Loucy (cell line): Measurements from ENCODE around the gene AQP12A.

Source experiments
- H2AFZ ChIP-seq: fragments of 200-600 bp; sonication (generic); 2 replicates; pipeline ENCODE4 v1.6.0; 2016; ENCODE audit warnings: antibody characterized with exemption, mild to moderate bottlenecking, low read length, moderate library complexity
- H3F3A ChIP-seq: fragments of 200-600 bp; 2 replicates; pipeline ENCODE4 v1.6.0; 2016; ENCODE audit warnings: antibody characterized with exemption, low read depth, mild to moderate bottlenecking
- H3K27me3 ChIP-seq: fragments of 200-600 bp; sonication (generic); 2 replicates; pipeline ENCODE4 v1.6.1; 2014; ENCODE audit warnings: low read length, mild to moderate bottlenecking; ENCODE audit not compliant: insufficient read depth, poor library complexity, severe bottlenecking
- H3K36me3 ChIP-seq: fragments of 200-600 bp; sonication (generic); 2 replicates; pipeline ENCODE4 v1.6.1; 2016; ENCODE audit warnings: low read length; ENCODE audit not compliant: insufficient read depth
- H3K4me1 ChIP-seq: fragments of 200-600 bp; sonication (generic); 2 replicates; pipeline ENCODE4 v1.5.1; 2014; ENCODE audit warnings: low read length, mild to moderate bottlenecking; ENCODE audit not compliant: insufficient read depth, poor library complexity, severe bottlenecking
- H3K4me2 ChIP-seq: fragments of 200-600 bp; sonication (generic); 2 replicates; pipeline ENCODE4 v1.6.0; 2014; ENCODE audit warnings: antibody characterized with exemption, low read length, low read depth, mild to moderate bottlenecking; ENCODE audit not compliant: poor library complexity, severe bottlenecking
- H3K4me3 ChIP-seq: fragments of 200-600 bp; sonication (generic); 2 replicates; pipeline ENCODE4 v1.5.1; 2014; ENCODE audit warnings: low read length, mild to moderate bottlenecking, mixed read lengths; ENCODE audit not compliant: poor library complexity, severe bottlenecking
- H3K79me2 ChIP-seq: fragments of 200-600 bp; sonication (generic); 2 replicates; pipeline ENCODE4 v1.6.1; 2014; ENCODE audit warnings: low read length; ENCODE audit not compliant: insufficient read depth
- H3K9ac ChIP-seq: fragments of 200-600 bp; sonication (generic); 2 replicates; pipeline ENCODE4 v1.6.0; 2014; ENCODE audit warnings: mild to moderate bottlenecking, low read depth, low read length, moderate library complexity; ENCODE audit not compliant: poor library complexity, severe bottlenecking
- H3K9me2 ChIP-seq: fragments of 200-600 bp; sonication (generic); replicated peaks from 2 replicates; pipeline ENCODE4 v1.6.1; 2016; ENCODE audit warnings: low read depth, low read length, mixed read lengths
- H3K9me3 ChIP-seq: fragments of 200-600 bp; sonication (generic); 2 replicates; pipeline ENCODE4 v1.6.1; 2014; ENCODE audit warnings: mild to moderate bottlenecking, antibody characterized with exemption, low read length, low read depth; ENCODE audit not compliant: insufficient read depth
- H4K20me1 ChIP-seq: fragments of 200-600 bp; sonication (generic); 2 replicates; pipeline ENCODE4 v1.6.0; 2014; ENCODE audit warnings: antibody characterized with exemption, low read length, mild to moderate bottlenecking; ENCODE audit not compliant: insufficient read depth, poor library complexity, severe bottlenecking
- CTCF ChIP-seq: fragments of 200-600 bp; sonication (generic); conservative IDR thresholded peaks from 2 replicates; pipeline ENCODE4 v1.5.1; 2014; ENCODE audit warnings: mild to moderate bottlenecking, antibody characterized with exemption, low read length
- EZH2phosphoT487 ChIP-seq: fragments of 200-600 bp; IDR thresholded peaks from 2 replicates; pipeline ENCODE4 v1.6.1; 2018; ENCODE audit warnings: antibody characterized with exemption, mild to moderate bottlenecking, moderate library complexity, borderline replicate concordance

Gene AQP12A

GRCh38 chr2:240686460-240686859, 5.2 kb upstream of the AQP12A start:
- Histone ChIP-seq H3F3A (no peaks in the 10 kb centered on the region), H2AFZ (no peak overlapping the region), H3K4me3 (no peak overlapping the region), H3K27me3 (no peaks in the 10 kb centered on the region), H3K9me2 (no peaks in the 10 kb centered on the region), H3K79me2 (no peaks in the 10 kb centered on the region), H3K4me2 (no peak overlapping the region), H4K20me1 (no peaks in the 10 kb centered on the region), H3K9ac (no peak overlapping the region), H3K9me3 (no peaks in the 10 kb centered on the region), H3K36me3 (no peaks in the 10 kb centered on the region), H3K4me1 (no peaks in the 10 kb centered on the region)
- TF ChIP-seq EZH2phosphoT487: no peak
- no peak for TF ChIP-seq CTCF

DNA sequence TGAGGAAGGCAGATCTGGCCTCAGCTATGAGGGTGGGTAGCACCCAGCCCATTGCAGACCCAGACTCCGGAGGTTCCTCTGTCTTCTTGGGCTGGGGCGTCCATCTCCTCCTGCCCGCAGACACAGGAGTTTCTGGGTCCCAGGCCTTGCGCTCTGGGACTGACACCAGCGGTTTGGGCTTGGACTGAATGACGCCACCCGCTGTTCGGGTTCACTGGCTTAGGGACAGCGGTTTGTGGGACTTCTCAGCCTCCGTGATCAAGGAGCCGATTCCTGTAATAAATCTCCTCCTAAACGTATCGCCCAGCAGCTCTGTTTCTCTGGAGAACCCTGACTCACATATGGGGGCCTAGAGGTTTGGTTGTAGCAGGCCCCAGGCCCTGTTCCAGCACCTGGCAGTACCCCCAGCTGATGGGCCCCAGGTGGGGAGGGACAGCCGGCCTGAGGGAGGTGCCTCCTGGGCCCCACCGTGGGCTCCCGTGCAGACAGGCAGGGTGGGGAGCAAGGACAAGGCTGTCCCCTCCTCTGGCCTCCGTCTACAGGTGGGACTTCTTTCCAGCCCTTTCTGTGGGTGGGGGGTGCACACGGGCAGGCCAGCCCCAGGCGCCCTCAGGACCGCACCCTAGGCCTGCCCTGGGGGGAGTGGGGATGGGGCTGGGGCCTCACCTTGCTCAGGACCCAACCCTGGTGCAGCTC, 4.5 kb upstream of the AQP12A start:
- Histone ChIP-seq H3K27me3 (no peaks in the 10 kb centered on the region), H3F3A (no peaks in the 10 kb centered on the region), H4K20me1 (no peaks in the 10 kb centered on the region), H2AFZ (no peak overlapping the region), H3K4me2 (no peak overlapping the region), H3K9ac (no peak overlapping the region), H3K36me3 (no peaks in the 10 kb centered on the region), H3K79me2 (no peaks in the 10 kb centered on the region), H3K9me2 (no peaks in the 10 kb centered on the region), H3K9me3 (no peaks in the 10 kb centered on the region), H3K4me3 (no peak overlapping the region), H3K4me1 (no peaks in the 10 kb centered on the region)
- no peak for TF ChIP-seq CTCF
- no peak for TF ChIP-seq EZH2phosphoT487

DNA sequence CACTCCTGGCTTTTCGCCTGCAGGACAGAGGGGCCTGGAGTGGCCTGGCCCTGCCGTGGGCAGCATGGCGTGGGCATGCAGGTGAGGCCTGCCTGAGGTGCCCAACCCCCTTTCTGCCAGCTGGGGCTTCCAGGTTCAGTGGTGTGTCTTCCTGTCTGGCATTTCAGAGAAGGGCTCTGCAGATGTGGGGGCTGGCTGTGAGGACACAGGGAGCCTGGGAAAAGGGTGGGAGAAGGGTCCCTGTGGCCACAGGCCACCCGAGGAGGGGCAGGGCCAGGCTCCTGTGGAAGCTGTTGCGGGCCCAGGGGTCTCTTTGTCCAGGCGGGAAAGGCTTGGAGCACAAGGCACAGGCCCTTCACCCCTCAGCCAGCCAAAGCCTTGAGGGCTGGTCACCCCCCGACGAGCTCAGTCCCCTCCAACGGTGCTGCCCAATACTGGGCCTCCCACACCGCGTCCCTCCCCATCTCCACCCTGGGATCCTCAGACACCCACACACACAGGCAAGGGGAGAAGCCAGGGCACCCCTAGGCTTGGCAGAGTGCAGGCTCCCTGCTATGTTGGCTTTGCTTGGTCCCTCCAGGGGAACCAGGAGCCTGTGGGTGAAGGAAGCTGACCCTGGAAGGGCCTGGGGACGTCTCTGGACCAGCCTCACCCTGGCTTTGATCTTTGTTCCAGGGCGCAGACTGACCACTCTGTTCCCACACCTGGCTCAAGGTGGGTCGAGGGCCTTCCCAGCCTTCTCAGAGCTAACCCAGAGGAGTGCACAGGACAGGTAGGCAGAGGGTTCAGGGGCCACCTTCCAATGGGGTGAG, 3.7 kb upstream of the AQP12A start:
- no peaks in the 10 kb centered on the region for H3K79me2 ChIP-seq
- no peaks in the 10 kb centered on the region for H3K9me3 ChIP-seq
- H3K4me2 ChIP-seq: no peak overlapping the region
- H3F3A ChIP-seq: no peaks in the 10 kb centered on the region
- H4K20me1 ChIP-seq: no peaks in the 10 kb centered on the region
- H3K4me3 ChIP-seq: no peak overlapping the region
- H2AFZ ChIP-seq: no peak overlapping the region
- no peaks in the 10 kb centered on the region for H3K36me3 ChIP-seq
- no peak for TF ChIP-seq CTCF
- TF ChIP-seq EZH2phosphoT487: no peak
- H3K27me3 ChIP-seq: no peaks in the 10 kb centered on the region
- no peaks in the 10 kb centered on the region for H3K9me2 ChIP-seq
- no peaks in the 10 kb centered on the region for H3K4me1 ChIP-seq
- no peak overlapping the region for H3K9ac ChIP-seq
